ENCODE results near the gene ZC3H4. TPM values are rescaled to one million over a fixed set of nuclear protein-coding genes. Genes with fewer than 3 reads are reported as not detected.

Gene ZC3H4
- total RNA-seq: 18.5 and 19.7 TPM in 2 replicates

GRCh38 chr19:47112997-47113849 lies at the start of gene ZC3H4:
ZC3H4 (minus strand) TSS chr19:47113776; CDS start chr19:47112584, 1,192 bp downstream.

GRCh38 chr19:47130589-47131227 lies 17.1 kb upstream of the ZC3H4 start, which contains the start of gene SAE1:
SAE1 (plus strand) TSS chr19:47130835; CDS start chr19:47130931, 96 bp downstream.

GRCh38 chr19:47019431-47020041 lies 94.0 kb downstream of the ZC3H4 start, which contains the start of gene NPAS1:
NPAS1 (plus strand) TSS chr19:47019837; CDS start chr19:47021048, 1,211 bp downstream.

Other genes starting within 250 kb of the ZC3H4 start
- gene NPAS1, start 93.9 kb downstream of the ZC3H4 start, total RNA-seq: 1.7 and 2.6 TPM in 2 replicates
- gene TMEM160, start 65.2 kb downstream of the ZC3H4 start, total RNA-seq: 12.2 and 42.8 TPM in 2 replicates
- gene SAE1, start 17.1 kb upstream of the ZC3H4 start, total RNA-seq: 89.9 and 101 TPM in 2 replicates
- gene BBC3, start 117.4 kb upstream of the ZC3H4 start, total RNA-seq: 10.7 and 26.8 TPM in 2 replicates
- 8.4 and 10.1 TPM in 2 replicates for gene CCDC9, start 142.7 kb upstream of the ZC3H4 start, total RNA-seq
- 5.8 and 7.9 TPM in 2 replicates for gene INAFM1, start 161.1 kb upstream of the ZC3H4 start, total RNA-seq
- gene C5AR1, start 196.1 kb upstream of the ZC3H4 start, total RNA-seq: under 0.01 TPM in 1 of 2 replicates, not detected in the other
- under 0.01 and 2.3 TPM in 2 replicates for gene C5AR2, start 218.4 kb upstream of the ZC3H4 start, total RNA-seq
- 7.5 and 9.3 TPM in 2 replicates for gene DHX34, start 235.5 kb upstream of the ZC3H4 start, total RNA-seq

Data from pericardium fibroblast (primary cell).